ENCODE measurements around the gene USP48.

USP48 gene

DNA sequence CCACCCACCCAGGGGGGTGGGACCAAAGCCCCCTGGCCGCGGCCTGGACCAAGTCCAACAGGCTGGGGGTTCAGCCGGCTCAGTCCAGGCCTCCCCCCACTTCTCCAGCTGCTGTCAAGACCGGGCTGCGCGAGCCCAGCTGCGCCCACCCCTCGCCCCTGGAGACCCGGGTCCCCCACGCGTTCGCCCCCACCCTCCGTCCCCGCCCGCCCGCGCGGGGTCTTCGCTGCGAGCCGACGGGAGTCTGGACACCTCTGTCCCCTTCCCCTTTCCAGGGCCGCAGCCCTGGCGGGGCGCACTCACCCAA, 114.0 kb downstream of the USP48 start:
- H3K79me2 ChIP-seq (ENCODE audit: insufficient read depth, low read length) = no peaks in the 10 kb centered on the region
- no peaks in the 10 kb centered on the region for H3K36me3 ChIP-seq (ENCODE audit: low read length)
- H3K4me2 ChIP-seq (ENCODE audit: low read depth, low read length, poor library complexity, severe bottlenecking) = no peak overlapping the region
- no peaks in the 10 kb centered on the region for H4K20me1 ChIP-seq (ENCODE audit: low read depth, low read length)
- no peaks in the 10 kb centered on the region for H3F3A ChIP-seq (ENCODE audit: insufficient read depth)
- no peak overlapping the region for H3K27ac ChIP-seq (ENCODE audit: low read depth, low read length)
- H3K9ac ChIP-seq (ENCODE audit: low read length) = no peak overlapping the region
- no peak for TF ChIP-seq EZH2phosphoT487 (conservative IDR thresholded peaks at IDR 0.05; ENCODE audit: low read length)
- TF ChIP-seq, protein P1, sequence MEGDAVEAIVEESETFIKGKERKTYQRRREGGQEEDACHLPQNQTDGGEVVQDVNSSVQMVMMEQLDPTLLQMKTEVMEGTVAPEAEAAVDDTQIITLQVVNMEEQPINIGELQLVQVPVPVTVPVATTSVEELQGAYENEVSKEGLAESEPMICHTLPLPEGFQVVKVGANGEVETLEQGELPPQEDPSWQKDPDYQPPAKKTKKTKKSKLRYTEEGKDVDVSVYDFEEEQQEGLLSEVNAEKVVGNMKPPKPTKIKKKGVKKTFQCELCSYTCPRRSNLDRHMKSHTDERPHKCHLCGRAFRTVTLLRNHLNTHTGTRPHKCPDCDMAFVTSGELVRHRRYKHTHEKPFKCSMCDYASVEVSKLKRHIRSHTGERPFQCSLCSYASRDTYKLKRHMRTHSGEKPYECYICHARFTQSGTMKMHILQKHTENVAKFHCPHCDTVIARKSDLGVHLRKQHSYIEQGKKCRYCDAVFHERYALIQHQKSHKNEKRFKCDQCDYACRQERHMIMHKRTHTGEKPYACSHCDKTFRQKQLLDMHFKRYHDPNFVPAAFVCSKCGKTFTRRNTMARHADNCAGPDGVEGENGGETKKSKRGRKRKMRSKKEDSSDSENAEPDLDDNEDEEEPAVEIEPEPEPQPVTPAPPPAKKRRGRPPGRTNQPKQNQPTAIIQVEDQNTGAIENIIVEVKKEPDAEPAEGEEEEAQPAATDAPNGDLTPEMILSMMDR (IDR thresholded peaks at IDR 0.05; ENCODE audit: insufficient read depth, low read length, poor library complexity, severe bottlenecking) = no peak
- H3K4me3 ChIP-seq (ENCODE audit: insufficient read depth, low read length, poor library complexity, severe bottlenecking) = no peak overlapping the region
- no peaks in the 10 kb centered on the region for H3K27me3 ChIP-seq (ENCODE audit: low read length)
- no peaks in the 10 kb centered on the region for H3K9me2 ChIP-seq (replicated peaks; ENCODE audit: insufficient read depth, low read length)
- no peaks in the 10 kb centered on the region for H3K9me3 ChIP-seq (ENCODE audit: insufficient read depth, low read length)
- H2AFZ ChIP-seq (ENCODE audit: low read depth, low read length, severe bottlenecking) = no peak overlapping the region

GRCh38 chr1:21668232-21668950, 114.6 kb downstream of the USP48 start:
- Histone ChIP-seq H2AFZ (ENCODE audit: low read depth, low read length, severe bottlenecking) (no peak overlapping the region), H3F3A (ENCODE audit: insufficient read depth) (no peaks in the 10 kb centered on the region), H3K9me2 (replicated peaks; ENCODE audit: insufficient read depth, low read length) (no peaks in the 10 kb centered on the region), H4K20me1 (ENCODE audit: low read depth, low read length) (no peaks in the 10 kb centered on the region), H3K36me3 (ENCODE audit: low read length) (no peaks in the 10 kb centered on the region), H3K27ac (ENCODE audit: low read depth, low read length) (no peak overlapping the region), H3K79me2 (ENCODE audit: insufficient read depth, low read length) (no peaks in the 10 kb centered on the region), H3K9me3 (ENCODE audit: insufficient read depth, low read length) (no peaks in the 10 kb centered on the region), H3K9ac (ENCODE audit: low read length) (no peak overlapping the region), H3K4me3 (ENCODE audit: insufficient read depth, low read length, poor library complexity, severe bottlenecking) (no peak overlapping the region), H3K27me3 (ENCODE audit: low read length) (no peaks in the 10 kb centered on the region), H3K4me2 (ENCODE audit: low read depth, low read length, poor library complexity, severe bottlenecking) (no peak overlapping the region)
- no peak for TF ChIP-seq EZH2phosphoT487 (conservative IDR thresholded peaks at IDR 0.05; ENCODE audit: low read length)
- TF ChIP-seq, protein P1 (IDR thresholded peaks at IDR 0.05; ENCODE audit: insufficient read depth, low read length, poor library complexity, severe bottlenecking) = no peak

- Histone ChIP-seq H3K9ac (ENCODE audit: low read length) (no peak overlapping the region), H3K79me2 (ENCODE audit: insufficient read depth, low read length) (no peaks in the 10 kb centered on the region), H3K9me2 (replicated peaks; ENCODE audit: insufficient read depth, low read length) (no peaks in the 10 kb centered on the region), H4K20me1 (ENCODE audit: low read depth, low read length) (no peaks in the 10 kb centered on the region), H3K36me3 (ENCODE audit: low read length) (no peaks in the 10 kb centered on the region), H2AFZ (ENCODE audit: low read depth, low read length, severe bottlenecking) (no peak overlapping the region), H3K9me3 (ENCODE audit: insufficient read depth, low read length) (no peaks in the 10 kb centered on the region), H3K27ac (ENCODE audit: low read depth, low read length) (no peak overlapping the region), H3K27me3 (ENCODE audit: low read length) (no peaks in the 10 kb centered on the region), H3K4me2 (ENCODE audit: low read depth, low read length, poor library complexity, severe bottlenecking) (no peak overlapping the region), H3K4me3 (ENCODE audit: insufficient read depth, low read length, poor library complexity, severe bottlenecking) (no peak overlapping the region), H3F3A (ENCODE audit: insufficient read depth) (no peaks in the 10 kb centered on the region)
- TF ChIP-seq EZH2phosphoT487 (conservative IDR thresholded peaks at IDR 0.05; ENCODE audit: low read length) = no peak
- TF ChIP-seq, protein P1 (IDR thresholded peaks at IDR 0.05; ENCODE audit: insufficient read depth, low read length, poor library complexity, severe bottlenecking) = no peak
Observed at GRCh38 chr1:21667348-21668231, 115.4 kb downstream of the USP48 start.
